Upper lobe of right lung (tissue), 1 donor: ENCODE data around the gene TERT. TPM values are rescaled to one million over a fixed set of nuclear protein-coding genes. Genes with fewer than 3 reads are reported as not detected.

ENCODE experiments used
- ATAC-seq: fragments of 200-7000 bp; cut with Tn5 transposase; one replicate; pipeline ENCODE4 v1.9.1; 2020; ENCODE audit warnings: mild to moderate bottlenecking, moderate library complexity
- DNase-seq: peaks from one replicate; pipeline ENCODE4 v3.0.0-alpha.2; 2020
- H3K27ac ChIP-seq: fragments of 200-600 bp; one replicate; pipeline ENCODE4 v1.8.0; 2022
- H3K27me3 ChIP-seq: fragments of 200-600 bp; one replicate; pipeline ENCODE4 v1.8.0; 2022; ENCODE audit warnings: mild to moderate bottlenecking
- H3K36me3 ChIP-seq: fragments of 200-600 bp; one replicate; pipeline ENCODE4 v1.8.0; 2022
- H3K4me1 ChIP-seq: fragments of 200-600 bp; one replicate; pipeline ENCODE4 v1.8.0; 2022
- H3K4me3 ChIP-seq: fragments of 200-600 bp; one replicate; pipeline ENCODE4 v1.8.0; 2022; ENCODE audit warnings: mild to moderate bottlenecking
- H3K9me3 ChIP-seq: fragments of 200-600 bp; one replicate; pipeline ENCODE4 v1.8.0; 2022
- intact Hi-C: fragments of 100-400 bp; cut with DNase I; formaldehyde crosslinking; loops from one replicate; pipeline ENCODE4 v1.11.0; 2022
- total RNA-seq: library from RNA; stranded (reverse); fragmentation: NEBNext Ultra II Directional; extraction: Animal tissue kit (Norgen Biotek cat#: 25700); gene quantifications from one replicate; pipeline ENCODE4 v1.2.1, GENCODE V29; 2021
- TF ChIP-seq, protein P1 (sequence below): fragments of 200-600 bp; IDR thresholded peaks from one replicate; pipeline ENCODE4 v1.8.0; 2022; ENCODE audit warnings: antibody characterized with exemption
- donor health status: DM: no; HTN: yes; CAD: no; lungs with severe emphysema.

The TERT gene
- total RNA-seq, 1 donor from 2014 or later = not detected

DNA sequence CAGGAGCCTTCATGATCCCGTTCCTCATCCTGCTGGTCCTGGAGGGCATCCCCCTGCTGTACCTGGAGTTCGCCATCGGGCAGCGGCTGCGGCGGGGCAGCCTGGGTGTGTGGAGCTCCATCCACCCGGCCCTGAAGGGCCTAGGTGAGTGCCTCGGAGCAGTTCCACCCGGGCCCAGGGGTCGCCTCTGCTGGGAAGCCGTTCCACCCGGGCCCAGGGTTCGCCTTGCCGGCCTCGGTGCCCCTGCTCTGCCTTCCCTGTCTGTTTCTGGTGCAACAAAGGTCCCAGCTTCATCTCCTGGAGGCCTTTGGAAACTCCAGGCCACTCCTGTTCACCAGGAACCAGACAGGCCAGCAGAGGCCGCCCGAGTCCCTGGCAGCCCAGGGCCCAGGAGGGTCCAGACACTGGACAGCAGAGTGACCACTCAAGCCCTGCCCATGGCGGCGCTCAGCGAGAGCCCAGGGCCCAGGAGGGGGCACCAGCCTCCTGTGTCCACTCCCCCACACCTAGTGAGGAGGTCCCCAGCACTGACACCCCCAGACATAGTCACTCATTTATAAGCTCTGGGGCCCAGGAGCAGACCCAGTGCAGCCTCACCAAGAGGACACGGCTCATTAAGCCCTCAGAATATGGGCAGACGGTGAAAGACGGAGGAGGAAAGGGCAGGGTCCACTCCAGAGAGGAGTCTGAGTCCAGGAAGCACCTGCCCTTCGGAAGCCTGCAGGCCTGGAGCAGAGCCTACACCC is 86.0 kb downstream of the TERT start:
- TF ChIP-seq, protein P1, sequence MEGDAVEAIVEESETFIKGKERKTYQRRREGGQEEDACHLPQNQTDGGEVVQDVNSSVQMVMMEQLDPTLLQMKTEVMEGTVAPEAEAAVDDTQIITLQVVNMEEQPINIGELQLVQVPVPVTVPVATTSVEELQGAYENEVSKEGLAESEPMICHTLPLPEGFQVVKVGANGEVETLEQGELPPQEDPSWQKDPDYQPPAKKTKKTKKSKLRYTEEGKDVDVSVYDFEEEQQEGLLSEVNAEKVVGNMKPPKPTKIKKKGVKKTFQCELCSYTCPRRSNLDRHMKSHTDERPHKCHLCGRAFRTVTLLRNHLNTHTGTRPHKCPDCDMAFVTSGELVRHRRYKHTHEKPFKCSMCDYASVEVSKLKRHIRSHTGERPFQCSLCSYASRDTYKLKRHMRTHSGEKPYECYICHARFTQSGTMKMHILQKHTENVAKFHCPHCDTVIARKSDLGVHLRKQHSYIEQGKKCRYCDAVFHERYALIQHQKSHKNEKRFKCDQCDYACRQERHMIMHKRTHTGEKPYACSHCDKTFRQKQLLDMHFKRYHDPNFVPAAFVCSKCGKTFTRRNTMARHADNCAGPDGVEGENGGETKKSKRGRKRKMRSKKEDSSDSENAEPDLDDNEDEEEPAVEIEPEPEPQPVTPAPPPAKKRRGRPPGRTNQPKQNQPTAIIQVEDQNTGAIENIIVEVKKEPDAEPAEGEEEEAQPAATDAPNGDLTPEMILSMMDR = peak; percentile 23
- ATAC-seq = peak; percentile 29

DNA sequence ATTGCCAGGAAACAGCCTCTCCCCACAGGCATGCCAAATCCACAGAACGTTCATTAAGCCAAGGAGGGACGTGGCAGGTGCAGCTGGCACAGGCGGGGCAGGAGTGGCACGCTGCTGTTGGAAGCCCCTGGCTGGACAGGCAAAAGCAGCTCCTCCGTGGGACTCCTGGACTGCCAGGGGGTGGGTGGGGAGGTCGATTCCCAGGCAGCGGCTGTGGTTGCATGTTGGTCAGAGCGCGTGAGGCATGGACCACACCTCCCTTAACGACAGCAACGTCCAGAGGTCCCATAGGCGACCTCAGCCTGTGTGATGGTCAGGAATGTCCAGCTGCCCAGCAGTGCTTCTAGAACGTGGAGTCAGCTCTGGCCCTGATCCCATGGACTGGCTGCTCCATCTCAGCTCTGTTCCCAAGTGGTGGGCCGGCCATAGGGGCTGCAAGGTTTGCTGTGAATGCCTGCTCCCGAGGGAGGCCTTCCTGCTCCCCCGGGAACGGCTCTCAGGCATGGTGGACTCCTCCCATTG is 86.6 kb downstream of the TERT start:
- no peaks in the 10 kb centered on the region for H3K27me3 ChIP-seq
- H3K36me3 ChIP-seq = no peaks in the 10 kb centered on the region
- ATAC-seq (no peak), DNase-seq (no peak)
- no peaks in the 10 kb centered on the region for H3K4me1 ChIP-seq
- no peak overlapping the region for H3K4me3 ChIP-seq
- H3K9me3 ChIP-seq = no peaks in the 10 kb centered on the region
- no peak overlapping the region for H3K27ac ChIP-seq
- TF ChIP-seq, protein P1 = no peak
- intact Hi-C loops = no loop called here

More for the DNA sequence above, 86.0 kb downstream of the TERT start:
- no peak for DNase-seq
- Histone ChIP-seq H3K9me3 (no peaks in the 10 kb centered on the region), H3K27ac (no peak overlapping the region), H3K36me3 (no peaks in the 10 kb centered on the region), H3K4me1 (no peaks in the 10 kb centered on the region), H3K27me3 (no peaks in the 10 kb centered on the region), H3K4me3 (no peak overlapping the region)
- intact Hi-C loops = no loop called here

DNA sequence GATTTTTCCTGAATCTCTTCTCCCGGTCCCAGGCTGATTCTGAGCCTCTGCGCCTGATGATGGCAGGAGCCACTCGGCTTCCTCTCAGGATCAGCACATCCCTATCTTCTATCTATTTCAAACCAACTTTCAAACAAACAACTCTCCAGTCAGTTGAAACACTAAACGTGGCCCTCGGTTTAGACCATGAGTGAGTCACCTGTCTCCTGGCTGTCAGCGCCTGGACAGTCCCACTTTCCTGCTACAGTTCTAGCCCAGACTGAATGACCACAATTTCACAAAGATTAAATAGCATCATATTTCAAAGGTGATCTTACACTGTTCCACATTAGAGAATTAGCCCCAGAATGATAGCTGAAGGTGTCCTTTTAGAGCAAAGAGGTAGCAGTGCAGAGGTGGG is 87.3 kb downstream of the TERT start:
- Histone ChIP-seq H3K27me3 (no peaks in the 10 kb centered on the region), H3K27ac (no peak overlapping the region), H3K9me3 (no peaks in the 10 kb centered on the region), H3K4me1 (no peaks in the 10 kb centered on the region), H3K4me3 (no peak overlapping the region), H3K36me3 (no peaks in the 10 kb centered on the region)
- DNase-seq (no peak), ATAC-seq (no peak)
- TF ChIP-seq, protein P1 = no peak
- intact Hi-C loops = no loop called here

DNA sequence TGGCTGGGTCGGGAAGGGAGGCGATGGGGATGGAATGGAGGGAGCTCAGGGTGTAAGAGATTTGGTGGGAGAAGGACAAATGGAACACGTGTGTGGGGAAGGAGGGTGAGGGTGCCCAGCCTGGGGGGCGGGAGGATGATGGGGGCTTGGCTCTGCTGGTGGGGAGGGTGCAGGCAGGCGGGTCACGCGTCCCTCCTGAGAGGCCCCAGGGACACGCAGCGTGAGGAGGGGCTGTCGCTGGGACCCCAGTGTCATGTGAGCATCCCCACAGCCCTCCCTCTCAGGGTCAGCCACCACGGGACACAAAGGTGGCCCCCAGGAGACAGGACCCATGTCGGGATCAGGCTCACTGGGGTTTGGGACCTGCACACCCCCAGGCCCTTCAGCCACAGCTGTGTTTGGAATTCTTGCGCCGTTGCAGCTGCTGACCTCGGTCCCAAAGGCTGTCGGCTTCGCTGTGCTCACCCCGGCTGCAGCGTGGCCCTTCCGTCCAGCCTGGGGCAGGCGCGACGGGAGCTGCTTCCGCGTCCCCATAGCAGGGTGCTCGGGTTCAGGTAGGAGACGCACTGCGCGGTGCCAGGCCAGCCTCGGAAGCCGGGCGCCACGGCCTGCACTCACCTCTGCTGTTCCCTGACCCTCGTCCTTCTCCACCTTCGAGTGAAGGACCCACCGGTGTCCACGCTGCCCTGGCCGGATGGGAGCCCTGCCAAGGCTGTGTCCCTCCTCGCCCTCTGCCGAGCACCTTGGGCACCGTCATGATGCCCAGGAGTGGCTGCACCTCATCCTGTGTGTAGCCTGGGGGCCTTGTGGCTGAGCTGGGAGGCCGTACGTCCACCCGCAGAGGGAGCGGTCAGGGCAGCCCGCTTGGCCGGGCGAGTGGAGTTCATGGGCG is 88.1 kb downstream of the TERT start:
- Histone ChIP-seq H3K9me3 (no peaks in the 10 kb centered on the region), H3K36me3 (no peaks in the 10 kb centered on the region), H3K4me1 (no peaks in the 10 kb centered on the region), H3K27me3 (no peaks in the 10 kb centered on the region), H3K27ac (no peak overlapping the region), H3K4me3 (no peak overlapping the region)
- intact Hi-C loops = no loop called here
- TF ChIP-seq, protein P1 = no peak
- DNase-seq = no peak
- no peak for ATAC-seq

DNA sequence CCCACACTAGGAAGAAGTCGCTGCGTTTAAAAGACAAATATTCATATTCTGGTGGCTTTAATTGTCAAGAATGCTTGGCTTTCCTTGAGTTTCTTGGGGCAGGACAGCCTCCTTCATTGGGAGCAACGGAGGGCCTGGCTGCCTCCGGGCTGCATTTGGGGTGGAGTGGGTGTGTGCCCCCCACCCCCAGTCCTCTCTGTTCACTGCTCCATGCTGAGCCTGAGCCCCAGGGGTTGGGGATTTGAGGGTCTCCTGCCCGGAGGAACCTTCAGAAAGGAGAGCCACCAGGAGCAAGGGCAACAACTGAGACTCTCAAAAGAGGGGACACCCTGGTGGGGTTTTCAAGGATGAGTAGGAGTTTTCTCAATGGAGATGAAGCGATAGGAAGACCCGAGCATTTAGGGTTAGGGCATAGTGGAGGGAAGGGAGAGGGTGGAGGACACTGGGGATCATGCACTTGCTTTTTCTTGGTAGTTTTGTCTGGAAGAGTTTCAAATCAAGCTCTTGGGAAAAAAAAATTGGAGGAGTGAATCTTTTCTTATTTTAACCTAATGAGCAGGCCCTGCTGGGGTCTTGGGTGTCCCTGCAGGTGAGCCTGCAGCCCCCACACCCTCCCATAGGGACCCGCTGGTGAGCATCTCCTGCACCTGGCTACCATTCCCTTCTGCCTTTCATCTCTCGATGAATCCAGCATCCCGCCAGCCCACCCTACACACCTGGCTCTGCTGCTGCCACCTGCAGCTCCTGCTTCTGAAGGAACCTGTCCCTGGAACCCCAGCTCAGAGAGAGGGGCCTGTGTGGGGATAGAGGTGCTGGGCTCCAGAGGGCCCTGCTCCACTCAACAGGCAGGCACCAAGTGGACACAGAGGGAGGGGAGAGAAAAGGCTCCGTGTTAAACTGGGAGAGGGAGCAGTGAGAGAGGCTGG is 89.3 kb downstream of the TERT start:
- DNase-seq = no peak
- ATAC-seq = no peak
- TF ChIP-seq, protein P1 = no peak
- intact Hi-C loops = no loop called here
- no peaks in the 10 kb centered on the region for H3K36me3 ChIP-seq
- no peaks in the 10 kb centered on the region for H3K27me3 ChIP-seq
- H3K4me1 ChIP-seq = no peaks in the 10 kb centered on the region
- no peaks in the 10 kb centered on the region for H3K9me3 ChIP-seq
- H3K4me3 ChIP-seq = no peak overlapping the region
- no peak overlapping the region for H3K27ac ChIP-seq
